ENCODE measurements around the gene RYK. TPM values are rescaled to one million over a fixed set of nuclear protein-coding genes. Genes with fewer than 3 reads are reported as not detected.

RYK gene
- polyA plus RNA-seq, 2 of the 4 experiments (the other 2 are of a cell fraction): 28.4 to 41.9 TPM

DNA sequence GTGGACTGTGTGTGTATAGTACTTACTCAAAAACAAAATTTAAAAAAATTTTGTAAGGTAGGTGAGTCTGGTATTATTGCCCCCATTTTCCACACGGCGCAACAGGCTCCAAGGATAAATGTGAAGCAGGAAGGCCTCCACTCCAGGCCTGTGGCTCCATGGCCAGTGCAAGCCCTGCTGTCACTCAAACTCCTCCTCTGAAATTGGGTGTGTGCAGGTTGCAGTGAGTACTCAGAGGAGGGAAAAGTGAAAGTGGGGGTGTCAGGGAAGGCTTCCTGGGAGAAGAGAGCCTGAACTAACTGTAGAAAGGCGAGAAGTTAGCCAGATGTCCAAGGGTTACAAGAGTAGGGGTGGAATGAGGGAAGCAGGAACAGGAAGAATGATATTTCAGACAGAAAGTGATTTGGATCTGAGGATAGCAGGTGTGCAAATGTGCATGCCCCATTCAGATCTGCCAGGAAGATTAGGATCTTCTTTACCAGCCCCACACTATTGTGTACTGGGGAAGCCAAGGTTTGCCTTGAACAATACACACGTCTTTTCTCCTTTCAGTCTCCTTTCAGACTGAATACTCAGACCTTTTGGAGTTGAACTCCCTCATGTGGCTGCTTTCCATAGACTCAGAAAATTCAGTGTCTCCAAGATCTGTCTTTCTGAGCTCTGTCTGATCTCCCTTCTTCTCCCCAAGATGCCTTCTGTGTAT, 48.7 kb upstream of the RYK start:
- 85% methylated on average over 4 of the region's 4 CpGs for WGBS (ENCODE audit: missing lambda C conversion rate)
- no peak for TF ChIP-seq BHLHE40 (IDR thresholded peaks at IDR 0.05; ENCODE audit: low read depth, low read length)
- no peak for TF ChIP-seq POLR2AphosphoS2 (conservative IDR thresholded peaks at IDR 0.05; ENCODE audit: low read length)
- TF ChIP-seq MYC (IDR thresholded peaks at IDR 0.05; ENCODE audit: borderline replicate concordance, low read length): no peak
- TF ChIP-seq RCOR1 (IDR thresholded peaks at IDR 0.05; ENCODE audit: low read depth, low read length): no peak
- TF ChIP-seq, protein P1, sequence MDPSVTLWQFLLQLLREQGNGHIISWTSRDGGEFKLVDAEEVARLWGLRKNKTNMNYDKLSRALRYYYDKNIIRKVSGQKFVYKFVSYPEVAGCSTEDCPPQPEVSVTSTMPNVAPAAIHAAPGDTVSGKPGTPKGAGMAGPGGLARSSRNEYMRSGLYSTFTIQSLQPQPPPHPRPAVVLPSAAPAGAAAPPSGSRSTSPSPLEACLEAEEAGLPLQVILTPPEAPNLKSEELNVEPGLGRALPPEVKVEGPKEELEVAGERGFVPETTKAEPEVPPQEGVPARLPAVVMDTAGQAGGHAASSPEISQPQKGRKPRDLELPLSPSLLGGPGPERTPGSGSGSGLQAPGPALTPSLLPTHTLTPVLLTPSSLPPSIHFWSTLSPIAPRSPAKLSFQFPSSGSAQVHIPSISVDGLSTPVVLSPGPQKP (IDR thresholded peaks at IDR 0.05; ENCODE audit: low read depth, low read length): no peak
- TF ChIP-seq, protein P2, sequence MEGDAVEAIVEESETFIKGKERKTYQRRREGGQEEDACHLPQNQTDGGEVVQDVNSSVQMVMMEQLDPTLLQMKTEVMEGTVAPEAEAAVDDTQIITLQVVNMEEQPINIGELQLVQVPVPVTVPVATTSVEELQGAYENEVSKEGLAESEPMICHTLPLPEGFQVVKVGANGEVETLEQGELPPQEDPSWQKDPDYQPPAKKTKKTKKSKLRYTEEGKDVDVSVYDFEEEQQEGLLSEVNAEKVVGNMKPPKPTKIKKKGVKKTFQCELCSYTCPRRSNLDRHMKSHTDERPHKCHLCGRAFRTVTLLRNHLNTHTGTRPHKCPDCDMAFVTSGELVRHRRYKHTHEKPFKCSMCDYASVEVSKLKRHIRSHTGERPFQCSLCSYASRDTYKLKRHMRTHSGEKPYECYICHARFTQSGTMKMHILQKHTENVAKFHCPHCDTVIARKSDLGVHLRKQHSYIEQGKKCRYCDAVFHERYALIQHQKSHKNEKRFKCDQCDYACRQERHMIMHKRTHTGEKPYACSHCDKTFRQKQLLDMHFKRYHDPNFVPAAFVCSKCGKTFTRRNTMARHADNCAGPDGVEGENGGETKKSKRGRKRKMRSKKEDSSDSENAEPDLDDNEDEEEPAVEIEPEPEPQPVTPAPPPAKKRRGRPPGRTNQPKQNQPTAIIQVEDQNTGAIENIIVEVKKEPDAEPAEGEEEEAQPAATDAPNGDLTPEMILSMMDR (IDR thresholded peaks at IDR 0.05): peak; percentile 20; the same call in 2 of the 3 replicates
- TF ChIP-seq, protein P3, sequence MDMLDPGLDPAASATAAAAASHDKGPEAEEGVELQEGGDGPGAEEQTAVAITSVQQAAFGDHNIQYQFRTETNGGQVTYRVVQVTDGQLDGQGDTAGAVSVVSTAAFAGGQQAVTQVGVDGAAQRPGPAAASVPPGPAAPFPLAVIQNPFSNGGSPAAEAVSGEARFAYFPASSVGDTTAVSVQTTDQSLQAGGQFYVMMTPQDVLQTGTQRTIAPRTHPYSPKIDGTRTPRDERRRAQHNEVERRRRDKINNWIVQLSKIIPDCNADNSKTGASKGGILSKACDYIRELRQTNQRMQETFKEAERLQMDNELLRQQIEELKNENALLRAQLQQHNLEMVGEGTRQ (IDR thresholded peaks at IDR 0.05): no peak
- TF ChIP-seq POLR2A (IDR thresholded peaks at IDR 0.05; ENCODE audit: low read length): no peak
- TF ChIP-seq TFCP2L1 (CRISPR knock-in tag; IDR thresholded peaks at IDR 0.05): no peak
- TF ChIP-seq RAD21 (conservative IDR thresholded peaks at IDR 0.05 in 1 of 2, IDR thresholded peaks at IDR 0.05 in 1 of 2): peak; percentile 34 to 39; a peak in 4 of 5 replicates
- no peak for TF ChIP-seq ZNF302 (CRISPR knock-in tag; IDR thresholded peaks at IDR 0.05)
- TF ChIP-seq RNF2 (IDR thresholded peaks at IDR 0.05; ENCODE audit: borderline replicate concordance, low read depth): no peak
- TF ChIP-seq SMC3 (IDR thresholded peaks at IDR 0.05): peak; percentile 44
- Histone ChIP-seq H3K27ac (no peak overlapping the region), H3K9me3 (peaks cover 5% of the 10 kb centered on the region; the same call in 1 of the 3 replicates), H3K4me2 (no peak overlapping the region), H3K4me1 (no peaks in the 10 kb centered on the region; the same call in 2 of the 3 replicates), H3K4me3 (no peak overlapping the region)
- CTCF ChIA-PET: interaction anchor here (0.7 to 16.1 kb wide), 4 partner anchors 86 to 182 kb away, joined by 4 to 438 read pairs (median 11); partner anchors contain the start of genes ANAPC13 and CEP63
- DNase-seq (ENCODE audit: low read depth in 1 of 2, low spot score in 1 of 2): no peak
- POLR2A ChIA-PET: no interaction called here
- no peak for FAIRE-seq
- peak; percentile 78 for ATAC-seq

DNA sequence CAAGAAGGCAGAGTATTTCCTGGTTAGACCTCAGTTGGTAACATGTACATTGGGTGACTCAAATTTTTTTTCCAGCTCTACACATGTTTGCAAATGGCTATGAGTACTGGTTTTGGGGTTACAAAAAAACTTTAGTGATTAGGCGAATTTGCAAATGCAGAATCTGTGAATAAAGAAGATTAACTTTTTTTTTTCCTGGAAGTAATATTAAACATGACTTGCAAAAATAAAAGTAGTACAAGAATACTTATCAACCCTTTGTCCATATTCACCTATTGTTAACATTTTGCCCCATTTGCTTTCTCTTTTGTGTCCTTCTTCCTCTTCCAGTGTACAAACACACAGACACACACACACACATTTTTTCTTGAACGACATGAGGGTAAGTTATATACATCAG, 47.6 kb upstream of the RYK start:
- WGBS (ENCODE audit: missing lambda C conversion rate): 77% methylated on average over 2 of the region's 2 CpGs
- CTCF ChIA-PET: interaction anchor here (0.9 kb wide), 1 partner anchor 11 kb away, joined by 4 read pairs; no protein-coding TSS in a partner anchor
- H3K4me2 ChIP-seq: no peak overlapping the region
- no peak for ATAC-seq
- H3K27ac ChIP-seq: no peak overlapping the region
- TF ChIP-seq NFE2L2 (conservative IDR thresholded peaks at IDR 0.05; ENCODE audit: low read length): peak; percentile 62
- no peak for TF ChIP-seq POLR2AphosphoS2 (conservative IDR thresholded peaks at IDR 0.05; ENCODE audit: low read length)
- FAIRE-seq: no peak
- no peak for DNase-seq (ENCODE audit: low read depth in 1 of 2, low spot score in 1 of 2)
- H3K4me1 ChIP-seq: no peaks in the 10 kb centered on the region; the same call in 2 of the 3 replicates
- H3K4me3 ChIP-seq: no peak overlapping the region
- peaks cover 5% of the 10 kb centered on the region; the same call in 1 of the 3 replicates for H3K9me3 ChIP-seq
- POLR2A ChIA-PET: no interaction called here

DNA sequence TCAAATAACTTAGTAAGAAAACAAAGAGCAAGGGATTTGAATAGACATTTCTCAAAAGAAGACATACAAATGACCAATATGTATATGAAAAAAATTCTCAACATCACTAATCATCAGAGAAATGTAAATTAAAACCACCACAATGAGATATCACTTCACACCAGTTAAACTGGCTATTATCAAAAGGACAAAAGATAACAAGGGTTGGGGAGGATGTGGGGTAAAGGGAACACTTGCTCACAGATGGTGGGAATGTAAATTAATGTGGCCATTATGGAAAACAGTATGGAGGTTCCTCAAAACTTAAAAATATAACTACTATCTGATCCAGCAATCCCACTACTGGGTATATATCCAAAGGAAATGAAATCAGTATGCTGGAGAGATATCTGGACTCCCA, 46.0 kb upstream of the RYK start:
- ATAC-seq (no peak), DNase-seq (ENCODE audit: low read depth in 1 of 2, low spot score in 1 of 2) (no peak), FAIRE-seq (no peak)
- Histone ChIP-seq H3K4me1 (peaks cover 4% of the 10 kb centered on the region; the same call in 1 of the 3 replicates), H3K9me3 (peaks cover 5% of the 10 kb centered on the region; the same call in 1 of the 3 replicates), H3K27ac (no peak overlapping the region), H3K4me3 (no peak overlapping the region), H3K4me2 (no peak overlapping the region)
- no peak for TF ChIP-seq PHF8 (IDR thresholded peaks at IDR 0.05; ENCODE audit: borderline replicate concordance, low read depth)
- no peak for TF ChIP-seq FOSB (CRISPR knock-in tag; IDR thresholded peaks at IDR 0.05)
- TF ChIP-seq SMC3 (IDR thresholded peaks at IDR 0.05): no peak
- TF ChIP-seq HOXA7 (CRISPR knock-in tag; IDR thresholded peaks at IDR 0.05): no peak
- no peak for TF ChIP-seq RARB (CRISPR knock-in tag; IDR thresholded peaks at IDR 0.05)
- TF ChIP-seq, protein P4, sequence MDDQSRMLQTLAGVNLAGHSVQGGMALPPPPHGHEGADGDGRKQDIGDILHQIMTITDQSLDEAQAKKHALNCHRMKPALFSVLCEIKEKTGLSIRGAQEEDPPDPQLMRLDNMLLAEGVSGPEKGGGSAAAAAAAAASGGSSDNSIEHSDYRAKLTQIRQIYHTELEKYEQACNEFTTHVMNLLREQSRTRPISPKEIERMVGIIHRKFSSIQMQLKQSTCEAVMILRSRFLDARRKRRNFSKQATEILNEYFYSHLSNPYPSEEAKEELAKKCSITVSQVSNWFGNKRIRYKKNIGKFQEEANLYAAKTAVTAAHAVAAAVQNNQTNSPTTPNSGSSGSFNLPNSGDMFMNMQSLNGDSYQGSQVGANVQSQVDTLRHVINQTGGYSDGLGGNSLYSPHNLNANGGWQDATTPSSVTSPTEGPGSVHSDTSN (IDR thresholded peaks at IDR 0.05): no peak
- no peak for TF ChIP-seq CHD4 (IDR thresholded peaks at IDR 0.05; ENCODE audit: borderline replicate concordance)
- TF ChIP-seq RAD21 (conservative IDR thresholded peaks at IDR 0.05 in 1 of 2, IDR thresholded peaks at IDR 0.05 in 1 of 2): no peak
- no peak for TF ChIP-seq CBX8 (IDR thresholded peaks at IDR 0.05)
- TF ChIP-seq, protein P5, sequence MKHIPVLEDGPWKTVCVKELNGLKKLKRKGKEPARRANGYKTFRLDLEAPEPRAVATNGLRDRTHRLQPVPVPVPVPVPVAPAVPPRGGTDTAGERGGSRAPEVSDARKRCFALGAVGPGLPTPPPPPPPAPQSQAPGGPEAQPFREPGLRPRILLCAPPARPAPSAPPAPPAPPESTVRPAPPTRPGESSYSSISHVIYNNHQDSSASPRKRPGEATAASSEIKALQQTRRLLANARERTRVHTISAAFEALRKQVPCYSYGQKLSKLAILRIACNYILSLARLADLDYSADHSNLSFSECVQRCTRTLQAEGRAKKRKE (CRISPR knock-in tag; IDR thresholded peaks at IDR 0.05; ENCODE audit: low read depth): no peak
- TF ChIP-seq BHLHE40 (IDR thresholded peaks at IDR 0.05; ENCODE audit: low read depth, low read length): no peak
- TF ChIP-seq FOXS1 (CRISPR knock-in tag; IDR thresholded peaks at IDR 0.05): no peak
- TF ChIP-seq EHF (CRISPR knock-in tag; IDR thresholded peaks at IDR 0.05): no peak
- TF ChIP-seq ESRRA (IDR thresholded peaks at IDR 0.05; ENCODE audit: borderline replicate concordance, low read length): no peak
- TF ChIP-seq HOXB13 (CRISPR knock-in tag; IDR thresholded peaks at IDR 0.05; ENCODE audit: low read depth): no peak
- TF ChIP-seq ZSCAN20 (CRISPR knock-in tag; IDR thresholded peaks at IDR 0.05): no peak
- TF ChIP-seq MAZ (IDR thresholded peaks at IDR 0.05; ENCODE audit: borderline replicate concordance, low read depth, low read length): no peak
- CTCF ChIA-PET: no interaction called here
- POLR2A ChIA-PET: no interaction called here

All from A549 (cell line).